NCI-H748 (cell line): ENCODE data around the gene PSMF1.
"Not testable (repeated sequence)": the region's sequence is repeated elsewhere in the genome, so short reads cannot be mapped to it uniquely, and the experiment has no call there.

ENCODE experiments used
- DNase-seq: peaks from one replicate; lab custom pipeline; 2025; ENCODE audit not compliant: unreplicated experiment; lab: John Stamatoyannopoulos, UW

The PSMF1 gene

DNA sequence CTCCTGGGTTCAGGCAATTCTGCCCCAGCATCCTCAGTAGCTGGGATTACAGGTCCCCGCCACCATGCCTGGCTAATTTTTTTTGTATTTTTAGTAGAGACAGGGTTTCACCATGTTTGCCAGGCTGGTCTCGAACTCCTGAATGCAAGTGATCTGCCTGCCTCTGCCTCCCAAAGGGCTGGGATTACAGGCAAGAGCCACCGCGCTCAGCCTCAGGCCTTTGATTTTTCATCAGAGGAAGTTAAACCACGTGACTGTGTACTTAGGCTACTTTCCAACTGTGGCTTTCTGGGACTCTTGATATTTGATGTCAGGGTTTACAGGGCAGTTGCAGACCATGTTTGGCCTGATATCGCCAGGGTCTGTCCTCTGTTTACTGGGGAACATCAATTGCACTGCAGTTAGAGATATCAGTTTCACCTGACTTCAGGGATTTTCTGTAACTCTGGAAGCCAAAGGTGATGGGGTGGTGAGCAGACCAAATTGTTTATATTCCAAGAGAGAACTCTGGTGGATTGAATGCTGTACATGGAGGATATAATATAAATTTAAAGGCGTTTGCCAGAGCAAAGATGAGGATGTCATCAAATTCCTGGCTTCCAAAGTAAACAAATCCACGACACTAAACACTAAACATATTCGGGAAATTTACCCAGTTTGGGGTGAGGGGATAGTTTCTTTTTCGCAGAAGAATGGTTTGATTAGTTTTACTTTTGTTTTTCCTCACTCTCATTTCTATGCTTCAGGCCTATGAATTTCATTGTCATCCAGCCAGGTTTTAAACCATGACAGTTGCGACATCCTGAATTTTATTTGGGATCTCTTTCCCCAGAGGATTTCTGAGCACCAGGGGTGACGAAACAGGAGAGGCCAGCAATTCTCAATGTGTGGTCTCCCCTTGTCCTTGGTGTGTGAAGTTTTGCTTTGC is 4.2 kb downstream of the PSMF1 start:
- no peak for DNase-seq

DNA sequence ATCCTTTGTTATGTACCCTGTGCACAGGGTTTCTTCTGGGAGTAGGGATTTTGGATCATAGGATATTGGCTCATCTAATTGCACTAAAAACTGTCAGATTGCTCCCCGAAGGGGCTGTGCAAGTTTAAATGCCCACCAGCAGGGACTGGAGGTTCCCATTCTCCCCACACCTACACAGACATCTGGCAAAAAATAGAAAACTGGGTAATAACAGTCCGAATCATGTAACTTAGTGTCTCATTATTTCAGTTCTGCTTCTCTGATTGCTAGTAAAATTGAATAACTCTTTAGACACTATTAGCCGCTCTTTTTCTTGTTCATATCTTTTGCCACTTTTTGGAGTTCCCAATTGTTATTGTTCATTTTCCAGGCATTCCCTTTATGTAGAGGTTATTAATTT is 5.3 kb downstream of the PSMF1 start:
- no peak for DNase-seq

DNA sequence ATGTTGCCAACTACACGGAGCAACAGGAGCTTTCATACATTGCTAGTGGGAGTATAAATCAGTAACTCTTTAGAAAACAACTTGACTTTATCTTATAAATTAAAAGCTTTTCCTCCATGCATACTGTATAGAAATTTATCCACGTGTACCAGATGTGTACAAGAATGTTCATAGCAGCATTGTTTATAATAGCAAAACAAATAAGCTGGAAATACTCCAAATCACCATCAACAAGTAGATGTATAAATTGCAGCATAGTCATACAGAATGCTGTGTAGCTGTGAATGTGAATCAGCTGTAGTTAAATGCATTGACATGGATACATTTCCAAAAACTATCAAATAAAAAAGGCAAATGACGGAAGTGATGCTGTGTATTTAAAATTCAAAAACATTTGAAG is 6.0 kb downstream of the PSMF1 start:
- no peak for DNase-seq

DNA sequence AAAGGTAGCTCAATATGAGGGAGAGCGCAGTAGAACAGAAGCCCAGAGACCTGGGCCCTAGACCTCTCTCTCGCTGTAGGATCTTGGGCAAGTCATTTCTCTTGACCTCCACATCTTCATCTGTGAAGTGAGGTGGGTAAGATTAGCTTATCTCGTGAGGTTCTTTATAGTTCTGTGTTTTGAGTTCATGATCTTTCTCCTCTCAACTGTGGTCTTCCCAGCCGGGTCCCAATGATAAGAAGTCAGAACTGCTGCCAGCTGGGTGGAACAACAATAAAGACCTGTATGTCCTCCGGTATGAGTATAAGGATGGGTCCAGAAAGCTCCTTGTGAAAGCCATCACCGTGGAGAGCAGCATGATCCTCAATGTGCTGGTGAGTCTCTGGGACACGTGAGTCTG is 6.9 kb downstream of the PSMF1 start:
- no peak for DNase-seq

DNA sequence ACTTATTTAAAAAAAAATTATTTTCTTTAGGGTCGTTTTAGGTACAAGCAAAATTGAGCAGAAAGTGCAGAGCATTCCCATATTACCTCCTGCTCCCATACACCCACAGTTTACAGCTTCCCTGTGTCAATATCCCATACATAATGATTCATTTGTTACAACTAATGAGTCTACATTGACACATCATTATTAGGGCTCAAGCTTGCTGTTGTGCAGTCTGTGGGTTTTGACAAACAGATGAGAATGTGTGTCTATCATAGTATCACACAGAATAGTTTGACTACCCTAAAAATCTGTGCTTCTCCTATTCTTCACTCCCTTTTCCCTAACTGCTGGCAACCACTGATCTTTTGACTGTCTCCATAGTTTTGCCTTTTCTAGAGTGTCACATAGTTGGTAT is 9.4 kb downstream of the PSMF1 start:
- DNase-seq, result no peak

DNA sequence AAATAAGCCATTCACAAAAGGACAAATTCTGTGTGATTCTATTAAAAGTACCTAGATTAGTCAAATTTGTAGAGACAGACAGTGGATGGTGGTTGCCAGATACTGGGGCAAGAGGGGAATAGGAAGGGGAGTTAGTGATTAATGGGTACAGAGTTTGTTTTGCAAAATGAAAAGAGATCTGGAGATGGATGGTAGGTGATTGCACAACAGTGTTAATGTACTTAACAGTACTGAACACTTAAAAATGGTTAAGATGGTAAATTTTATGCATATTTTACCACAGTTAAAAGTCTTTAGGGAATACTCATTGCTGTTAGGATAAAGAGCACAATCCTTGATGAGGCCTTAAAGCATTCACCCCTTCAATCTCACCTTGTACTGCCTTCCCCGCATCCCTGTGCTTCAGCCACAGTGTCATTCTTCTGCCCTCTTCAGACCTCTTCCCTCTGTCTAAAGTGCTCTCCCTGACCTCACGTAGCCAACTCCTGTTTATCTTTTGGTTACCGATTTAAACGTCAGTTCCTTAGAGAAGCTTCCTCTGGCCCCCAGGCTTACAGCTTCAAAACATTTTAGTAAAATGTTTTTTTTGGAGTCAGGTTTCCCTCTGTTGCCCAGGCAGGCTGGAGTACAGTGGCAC is 11.8 kb downstream of the PSMF1 start:
- DNase-seq, result no peak

DNA sequence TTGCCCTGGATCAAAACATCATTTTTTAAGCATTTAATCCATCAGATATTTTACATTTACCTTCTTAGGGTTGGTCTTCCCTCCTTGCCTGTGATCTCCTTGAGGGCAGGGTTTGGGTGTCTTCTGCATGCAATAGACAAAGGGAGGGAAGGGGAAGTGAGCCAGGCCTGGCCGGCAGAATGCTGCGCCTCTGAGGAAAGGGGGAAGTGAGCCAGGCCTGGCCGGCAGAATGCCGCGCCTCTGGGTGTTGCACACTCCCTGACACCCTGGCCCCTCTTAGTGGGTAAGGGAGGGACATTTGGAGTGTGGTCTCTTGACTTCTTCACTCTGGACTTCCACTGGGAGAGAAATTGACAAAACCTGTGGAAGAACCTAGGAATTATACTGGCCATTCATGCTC is 12.4 kb downstream of the PSMF1 start:
- no peak for DNase-seq

DNA sequence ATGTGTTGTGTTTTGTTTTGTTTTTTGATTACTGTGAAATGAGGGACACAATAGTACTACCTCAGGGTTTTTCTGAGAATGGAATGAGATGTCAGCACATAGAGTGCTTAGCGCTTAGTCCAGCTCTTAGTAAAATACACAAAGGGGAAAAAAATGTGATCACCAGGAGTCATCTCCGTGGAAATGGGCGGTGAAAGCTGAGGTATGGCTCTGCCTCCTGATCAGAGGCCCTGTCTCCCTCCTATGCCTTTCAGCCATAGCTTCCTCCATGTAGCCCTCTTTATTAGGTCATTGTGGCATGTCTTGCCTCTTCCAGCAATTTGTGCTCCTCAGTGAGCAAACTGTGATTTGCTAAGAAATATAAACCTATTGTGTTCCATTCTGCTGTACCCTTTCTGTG is 13.0 kb downstream of the PSMF1 start:
- no peak for DNase-seq

DNA sequence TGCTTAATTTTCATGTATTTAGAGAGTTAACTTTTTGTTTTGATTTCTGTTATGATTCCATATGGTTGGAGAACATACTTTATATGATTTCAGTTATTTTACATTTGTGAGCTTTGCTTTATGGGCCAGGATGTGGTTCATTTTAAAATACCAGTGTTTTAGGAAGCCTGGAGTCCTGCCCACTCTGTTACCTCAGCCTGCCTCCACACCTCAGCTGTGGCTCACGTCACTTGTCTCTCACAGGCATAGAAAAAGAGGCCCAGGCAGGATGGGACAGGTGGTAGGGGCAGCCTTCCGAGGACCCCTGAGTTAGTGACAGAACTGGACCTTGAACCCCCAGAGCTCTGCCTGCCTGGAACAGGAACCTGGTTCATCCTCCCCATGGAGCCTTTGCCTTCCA is 16.0 kb downstream of the PSMF1 start:
- no peak for DNase-seq

DNA sequence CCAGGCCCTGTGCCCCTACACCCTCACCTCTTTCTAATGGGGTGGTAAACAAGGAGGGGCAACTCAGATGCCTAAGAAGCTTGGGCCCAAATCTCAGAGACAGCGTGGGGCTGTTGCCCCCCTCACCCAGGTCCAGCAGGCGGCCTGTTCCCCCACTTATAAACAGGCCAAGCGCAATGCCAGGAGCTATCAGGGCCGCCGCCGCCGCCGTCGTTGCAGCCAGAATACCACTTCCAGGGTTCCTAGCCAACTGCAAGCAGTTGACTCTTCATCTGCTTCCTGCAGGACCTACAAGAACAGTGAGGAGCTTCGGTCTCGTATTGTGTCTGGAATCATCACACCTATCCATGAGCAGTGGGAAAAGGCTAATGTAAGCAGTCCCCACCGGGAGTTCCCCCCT is 16.4 kb downstream of the PSMF1 start:
- no peak for DNase-seq

DNA sequence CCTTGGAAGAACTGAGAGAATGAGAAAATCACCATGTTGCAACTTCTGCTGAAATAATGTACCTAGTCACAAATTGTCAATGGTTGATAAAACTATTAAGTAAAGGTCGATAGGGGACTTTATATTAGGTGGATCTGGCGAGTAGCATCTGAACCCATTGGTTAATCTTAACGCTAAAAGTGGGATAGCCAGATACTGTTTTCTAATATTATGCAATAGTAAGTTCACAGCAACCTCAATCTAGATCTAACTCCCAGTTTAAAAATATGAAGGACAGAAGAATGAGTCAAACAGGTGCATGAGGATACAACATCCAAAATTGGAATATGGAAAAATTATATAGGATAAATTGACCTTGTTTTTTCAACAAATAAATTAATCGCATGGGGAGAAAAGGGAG is 18.8 kb downstream of the PSMF1 start:
- no peak for DNase-seq

DNA sequence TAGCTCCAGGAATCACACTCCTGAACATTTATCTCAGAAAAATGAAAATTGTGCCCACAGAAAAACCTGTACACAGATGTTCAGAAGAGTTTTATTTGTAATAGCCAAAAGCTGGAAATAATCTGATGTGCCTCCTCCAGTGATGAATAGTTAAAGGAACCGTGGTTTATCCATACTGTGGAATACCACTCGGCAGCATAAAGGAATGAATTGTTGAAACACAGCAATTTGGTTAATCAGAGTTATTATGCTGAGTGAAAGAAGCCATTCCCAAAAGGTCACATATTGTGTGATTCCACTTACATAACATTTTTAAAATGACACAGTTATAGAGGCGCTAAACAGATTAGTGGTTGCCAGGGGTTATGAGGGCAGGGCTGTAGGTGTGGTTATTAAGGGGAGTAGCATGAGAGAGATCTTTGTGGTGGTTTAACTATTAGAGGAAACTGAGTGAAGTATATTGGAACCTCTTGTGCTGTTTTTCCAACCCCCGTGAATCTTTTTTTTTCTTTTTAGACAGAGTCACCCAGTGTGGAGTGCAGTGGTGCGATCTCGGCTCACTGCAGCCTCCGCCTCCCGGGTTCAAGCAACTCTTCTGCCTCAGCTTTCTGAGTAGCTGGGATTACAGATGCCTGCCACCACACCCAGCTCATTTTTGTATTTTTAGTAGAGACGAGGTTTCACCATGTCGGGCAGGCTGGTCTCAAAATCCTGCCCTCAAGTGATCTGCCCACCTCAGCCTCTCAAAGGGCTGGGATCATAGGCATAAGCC is 26.2 kb downstream of the PSMF1 start:
- no peak for DNase-seq

DNA sequence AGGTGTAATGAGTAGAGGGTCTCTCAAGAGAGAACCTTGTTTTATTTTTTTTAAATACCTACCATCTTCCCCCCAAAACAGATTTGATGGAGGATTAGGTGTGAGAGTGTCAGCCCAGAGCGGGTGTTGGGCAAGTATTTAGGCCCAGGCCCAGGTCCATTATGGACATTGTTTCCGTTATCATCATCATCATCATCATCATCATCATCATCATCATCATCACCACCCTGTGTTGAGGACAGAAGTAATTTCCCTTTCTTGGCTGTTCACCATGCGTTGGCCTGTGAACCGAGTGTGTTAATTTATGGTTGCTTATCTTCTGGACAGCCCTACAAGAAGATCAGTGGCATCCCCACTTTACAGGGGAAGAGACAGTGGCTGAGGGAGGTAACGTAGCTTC is 28.6 kb downstream of the PSMF1 start:
- no peak for DNase-seq

DNA sequence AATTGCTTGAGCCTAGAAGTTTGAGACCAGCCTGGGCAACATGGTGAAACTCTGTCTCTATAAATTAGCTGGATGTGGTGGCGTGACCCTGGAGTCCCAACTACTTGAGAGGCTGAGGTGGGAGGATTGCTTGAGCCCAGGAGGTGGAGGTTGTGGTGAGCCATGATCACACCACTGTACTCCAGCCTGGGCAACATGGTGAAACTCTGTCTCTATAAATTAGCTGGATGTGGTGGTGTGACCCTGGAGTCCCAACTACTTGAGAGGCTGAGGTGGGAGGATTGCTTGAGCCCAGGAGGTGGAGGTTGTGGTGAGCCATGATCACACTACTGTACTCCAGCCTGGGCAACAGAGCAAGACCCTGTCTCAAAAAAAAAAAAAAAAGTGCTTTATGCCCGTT is 31.4 kb downstream of the PSMF1 start:
- DNase-seq, result not testable (repeated sequence)

DNA sequence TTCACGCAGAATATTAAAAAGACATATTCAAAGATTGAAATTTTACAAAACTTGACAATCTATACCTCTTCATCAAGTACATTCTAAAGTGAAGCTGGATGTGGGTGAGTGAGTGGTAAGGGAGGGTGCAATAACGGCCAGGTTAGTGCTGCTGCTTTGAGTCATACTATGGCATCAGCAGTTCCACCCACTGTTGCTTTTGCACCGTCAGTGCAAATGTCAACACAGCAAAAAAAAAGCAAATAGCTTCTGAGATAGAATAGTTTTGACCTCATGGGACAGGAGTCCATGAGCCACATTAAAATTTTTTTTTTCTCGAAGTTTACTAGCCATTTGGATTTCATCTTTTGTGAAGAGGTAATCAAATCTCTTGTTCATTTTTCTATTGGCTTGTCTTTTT is 31.8 kb downstream of the PSMF1 start:
- no peak for DNase-seq

DNA sequence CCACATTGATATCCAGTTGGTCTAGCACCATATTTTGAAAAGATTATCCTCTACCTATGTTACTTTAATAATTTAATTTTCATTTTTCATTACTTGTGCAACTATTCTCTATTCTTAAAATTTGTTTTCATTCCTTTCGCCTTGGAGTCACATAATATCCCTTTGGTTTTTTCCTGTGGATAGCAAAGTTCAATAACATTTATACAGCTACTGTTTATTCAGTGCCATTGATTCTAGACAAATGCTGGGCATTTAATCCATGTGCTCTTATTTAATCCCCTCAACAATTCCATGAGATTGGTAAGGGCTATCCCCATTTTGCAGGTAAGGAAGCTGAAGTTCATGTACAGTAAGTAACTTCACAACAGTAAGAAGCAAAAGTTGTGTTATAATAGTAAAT is 32.6 kb downstream of the PSMF1 start:
- DNase-seq, result no peak

DNA sequence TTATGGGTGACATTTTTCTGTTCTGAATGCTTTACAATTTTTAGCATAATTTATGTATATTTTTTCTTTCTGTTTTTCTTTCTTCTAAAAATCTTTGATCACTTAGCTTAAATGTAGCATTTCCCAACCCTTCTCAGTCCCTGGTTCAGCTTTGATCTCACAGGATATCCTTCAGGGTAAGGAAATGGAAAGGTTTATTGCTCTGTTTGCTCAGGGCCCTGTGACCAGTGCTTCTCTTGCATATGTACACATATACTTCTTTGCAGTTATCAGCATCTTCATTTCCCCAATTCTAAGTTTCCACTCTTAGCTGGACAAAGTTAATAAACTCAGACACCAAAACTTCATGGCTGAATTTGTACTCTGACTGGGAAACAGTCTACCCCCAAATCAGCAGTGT is 35.8 kb downstream of the PSMF1 start:
- DNase-seq, result no peak

DNA sequence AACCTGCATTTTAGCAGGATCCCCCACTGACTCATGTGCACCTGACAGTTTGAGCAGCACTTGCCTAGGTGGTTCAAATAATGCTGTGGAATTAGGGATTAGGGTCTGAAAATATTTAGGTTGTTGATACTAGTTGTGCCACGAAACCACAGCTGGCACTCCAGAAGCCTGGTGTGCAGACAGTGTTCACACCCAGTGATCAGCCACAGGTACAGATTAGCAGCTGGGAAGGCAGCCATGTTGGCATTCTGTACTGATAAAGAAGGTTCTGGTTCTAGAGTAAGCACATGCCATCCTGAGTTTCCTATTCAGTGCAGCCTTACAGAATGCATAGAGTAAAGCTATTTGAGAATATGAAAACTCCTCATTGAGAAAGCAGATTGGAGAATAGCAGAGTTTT is 36.3 kb downstream of the PSMF1 start:
- DNase-seq, result no peak

DNA sequence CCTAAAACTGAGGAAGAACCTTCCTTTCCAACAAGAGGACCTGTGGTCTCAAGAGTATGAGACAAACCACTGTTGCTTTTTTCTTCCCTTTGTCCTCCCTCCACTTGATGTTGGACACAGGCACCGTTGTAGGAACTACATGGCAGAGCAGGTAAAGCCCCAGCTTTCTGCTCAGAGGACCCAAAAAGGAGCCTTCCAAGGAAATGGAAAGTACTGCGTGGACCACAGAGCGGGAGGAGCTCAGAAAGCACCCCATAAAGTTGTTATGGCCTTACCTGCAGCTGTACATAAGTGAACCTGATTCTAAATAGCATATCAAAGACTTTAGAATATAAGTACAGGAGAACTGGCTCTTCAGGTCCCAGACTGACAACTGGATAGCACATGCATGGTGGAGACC is 36.9 kb downstream of the PSMF1 start:
- no peak for DNase-seq

DNA sequence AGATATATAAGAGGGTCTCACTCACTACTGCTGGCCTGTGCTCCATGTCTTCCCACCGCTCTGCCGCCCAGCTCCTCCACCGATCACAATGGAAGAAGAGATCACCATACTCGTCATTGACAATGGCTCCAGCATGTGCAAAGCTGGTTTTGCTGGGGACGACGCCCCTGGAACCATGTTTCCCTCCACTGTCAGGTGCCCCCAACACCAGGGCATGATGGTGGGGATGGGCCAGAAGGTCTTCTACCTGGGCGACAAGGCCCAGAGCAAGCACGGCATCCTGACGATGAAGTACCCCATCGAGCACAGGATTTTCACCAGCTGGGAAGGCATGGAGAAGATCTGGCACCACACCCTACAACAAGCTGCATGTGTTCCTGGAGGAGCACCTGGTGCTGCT is 42.1 kb downstream of the PSMF1 start:
- no peak for DNase-seq

DNA sequence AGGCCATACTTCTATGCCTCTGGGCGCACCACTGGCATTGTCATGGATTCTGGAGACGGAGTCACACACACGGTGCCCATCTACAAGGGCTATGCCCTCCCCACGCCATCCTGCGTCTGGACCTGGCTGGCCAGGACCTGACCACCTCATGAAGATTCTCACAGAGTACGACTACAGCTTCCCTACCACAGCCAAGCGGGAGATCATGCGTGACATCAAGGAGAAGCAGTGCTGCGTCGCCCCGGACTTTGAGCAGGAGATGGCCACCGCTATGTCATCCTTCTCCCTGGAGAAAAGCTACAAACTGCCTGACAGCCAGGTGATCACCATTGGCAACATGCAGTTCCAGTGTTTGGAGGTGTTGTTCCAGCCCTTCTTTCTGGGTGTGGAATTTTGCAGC is 42.6 kb downstream of the PSMF1 start:
- no peak for DNase-seq

DNA sequence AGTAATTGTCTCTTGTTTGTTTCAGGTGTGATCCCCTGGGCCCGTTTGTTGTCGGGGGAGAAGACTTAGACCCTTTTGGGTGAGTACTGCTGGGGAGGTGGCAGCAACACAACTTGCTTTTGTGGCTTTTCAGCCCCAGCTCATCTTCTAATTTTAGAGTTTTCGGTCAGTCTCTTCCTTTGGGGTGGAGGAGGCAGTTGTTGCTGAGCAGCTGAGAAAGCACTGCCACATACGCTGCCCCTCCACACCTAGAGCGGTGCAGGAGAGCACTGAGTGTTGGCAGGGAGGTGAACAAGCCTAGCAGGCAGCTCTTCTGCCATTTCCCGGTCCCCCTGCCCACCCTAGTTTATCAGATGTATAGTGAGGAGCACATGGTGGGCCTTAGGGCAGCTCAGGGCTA is 44.7 kb downstream of the PSMF1 start:
- no peak for DNase-seq
